ENCODE results near the gene ACMSD. TPM values are rescaled to one million over a fixed set of nuclear protein-coding genes. Genes with fewer than 3 reads are reported as not detected.
"Not testable (repeated sequence)": the region's sequence is repeated elsewhere in the genome, so short reads cannot be mapped to it uniquely, and the experiment has no call there.

ACMSD gene
- total RNA-seq, 1 experiment from 2014 or later = not detected

GRCh38 chr2:134900151-134900550 lies 61.7 kb downstream of the ACMSD start:
- Histone ChIP-seq H3K4me1 (ENCODE audit: insufficient read depth, low read length) (0 out of 2 replicates have a peak, but pooled peaks cover 4% of the 10 kb centered on the region), H2AFZ (ENCODE audit: low read length) (no peak overlapping the region), H3K4me3 (ENCODE audit: low read length) (no peak overlapping the region), H3K27ac (ENCODE audit: low read length) (no peak overlapping the region), H3K36me3 (ENCODE audit: low read depth, low read length) (no peaks in the 10 kb centered on the region), H3K9ac (ENCODE audit: low read length) (no peak overlapping the region), H3K9me2 (replicated peaks; ENCODE audit: low read length) (no peaks in the 10 kb centered on the region), H3F3A (ENCODE audit: low read length, unreplicated experiment) (no peaks in the 10 kb centered on the region), H3K79me2 (ENCODE audit: low read length) (no peaks in the 10 kb centered on the region), H4K20me1 (ENCODE audit: low read length) (no peaks in the 10 kb centered on the region), H3K4me2 (ENCODE audit: low read length) (no peak overlapping the region), H3K9me3 (ENCODE audit: low read length) (no peaks in the 10 kb centered on the region), H3K27me3 (ENCODE audit: low read length) (no peaks in the 10 kb centered on the region)
- POLR2A ChIA-PET (ENCODE audit: unreplicated experiment) = no interaction called here
- TF ChIP-seq CTCF (conservative IDR thresholded peaks at IDR 0.05; ENCODE audit: low read depth, low read length) (no peak), EZH2phosphoT487 (IDR thresholded peaks at IDR 0.05; ENCODE audit: borderline replicate concordance, low read length) (no peak), EZH2 (IDR thresholded peaks at IDR 0.05; ENCODE audit: low read length, unreplicated experiment) (no peak)
- no TSS peak for BruUV-seq (replicated peaks)
- CTCF ChIA-PET = no interaction called here
- intact Hi-C loops (cut with micrococcal nuclease) = no loop called here
- DNase-seq (peak; percentile 49), ATAC-seq (peak; percentile 74)

GRCh38 chr2:134903701-134904100 lies 65.3 kb downstream of the ACMSD start:
- H3K9me3 ChIP-seq (ENCODE audit: low read length); H3K4me2 ChIP-seq (ENCODE audit: low read length); CTCF ChIA-PET; intact Hi-C loops (cut with micrococcal nuclease); H3K9me2 ChIP-seq (replicated peaks; ENCODE audit: low read length); H3K27me3 ChIP-seq (ENCODE audit: low read length); H2AFZ ChIP-seq (ENCODE audit: low read length); POLR2A ChIA-PET (ENCODE audit: unreplicated experiment); H3K4me3 ChIP-seq (ENCODE audit: low read length); H3K9ac ChIP-seq (ENCODE audit: low read length); DNase-seq; H4K20me1 ChIP-seq (ENCODE audit: low read length); H3K79me2 ChIP-seq (ENCODE audit: low read length); H3K27ac ChIP-seq (ENCODE audit: low read length); H3K36me3 ChIP-seq (ENCODE audit: low read depth, low read length); H3F3A ChIP-seq (ENCODE audit: low read length, unreplicated experiment); BruUV-seq (replicated peaks); ATAC-seq; H3K4me1 ChIP-seq (ENCODE audit: insufficient read depth, low read length): not testable (repeated sequence)

GRCh38 chr2:134905168-134905567 lies 66.8 kb downstream of the ACMSD start:
- Histone ChIP-seq H3K27ac (ENCODE audit: low read length) (no peak overlapping the region), H3K9ac (ENCODE audit: low read length) (no peak overlapping the region), H3K36me3 (ENCODE audit: low read depth, low read length) (no peaks in the 10 kb centered on the region), H3K27me3 (ENCODE audit: low read length) (no peaks in the 10 kb centered on the region), H4K20me1 (ENCODE audit: low read length) (no peaks in the 10 kb centered on the region), H3K79me2 (ENCODE audit: low read length) (no peaks in the 10 kb centered on the region), H2AFZ (ENCODE audit: low read length) (no peak overlapping the region), H3K9me2 (replicated peaks; ENCODE audit: low read length) (no peaks in the 10 kb centered on the region), H3K4me2 (ENCODE audit: low read length) (no peak overlapping the region), H3K9me3 (ENCODE audit: low read length) (no peaks in the 10 kb centered on the region), H3K4me3 (ENCODE audit: low read length) (no peak overlapping the region), H3F3A (ENCODE audit: low read length, unreplicated experiment) (no peaks in the 10 kb centered on the region), H3K4me1 (ENCODE audit: insufficient read depth, low read length) (0 out of 2 replicates have a peak, but pooled peaks cover 2% of the 10 kb centered on the region)
- intact Hi-C loops (cut with micrococcal nuclease) = no loop called here
- no peak for TF ChIP-seq EZH2 (IDR thresholded peaks at IDR 0.05; ENCODE audit: low read length, unreplicated experiment)
- TF ChIP-seq CTCF (conservative IDR thresholded peaks at IDR 0.05; ENCODE audit: low read depth, low read length) = no peak
- no peak for TF ChIP-seq EZH2phosphoT487 (IDR thresholded peaks at IDR 0.05; ENCODE audit: borderline replicate concordance, low read length)
- ChIA-PET CTCF (no interaction called here), POLR2A (ENCODE audit: unreplicated experiment) (no interaction called here)
- DNase-seq (no peak), ATAC-seq (no peak)
- BruUV-seq (replicated peaks) = no TSS peak

Measured in PC-3 (cell line).